Osteoblast (primary cell): ENCODE data around the gene TUBB. TPM values are rescaled to one million over a fixed set of nuclear protein-coding genes. Genes with fewer than 3 reads are reported as not detected.
A peak's percentile ranks its signal among the peaks of the same experiment; 100 is the strongest.
"Not testable (repeated sequence)": the region's sequence is repeated elsewhere in the genome, so short reads cannot be mapped to it uniquely, and the experiment has no call there.

Experiments used
- DNase-seq: peaks from one replicate; pipeline ENCODE4 v3.0.0; 2011; ENCODE audit warnings: low spot score, mixed read lengths; ENCODE audit not compliant: insufficient read length; ENCODE audit errors: missing footprints
- H2AFZ ChIP-seq: 2 replicates; pipeline ENCODE4 v1.6.0; 2011; ENCODE audit warnings: mild to moderate bottlenecking, low read length
- H3K27ac ChIP-seq: 2 replicates; pipeline ENCODE4 v1.5.1; 2011; ENCODE audit warnings: mild to moderate bottlenecking, low read depth, low read length, moderate library complexity
- H3K27me3 ChIP-seq: 2 replicates; pipeline ENCODE4 v1.6.0; 2012; ENCODE audit warnings: mild to moderate bottlenecking, control low read depth, inconsistent platforms, low read length, moderate library complexity; ENCODE audit not compliant: insufficient read depth
- H3K36me3 ChIP-seq: 2 replicates; pipeline ENCODE4 v1.5.1; 2011; ENCODE audit warnings: mild to moderate bottlenecking, low read length, control low read depth, moderate library complexity; ENCODE audit not compliant: insufficient read depth
- H3K4me1 ChIP-seq: 2 replicates; pipeline ENCODE4 v1.5.1; 2011; ENCODE audit warnings: mild to moderate bottlenecking, low read length, control low read depth, moderate library complexity; ENCODE audit not compliant: insufficient read depth
- H3K4me2 ChIP-seq: 2 replicates; pipeline ENCODE4 v1.6.0; 2011; ENCODE audit warnings: mild to moderate bottlenecking, low read length; ENCODE audit not compliant: insufficient read depth
- H3K4me3 ChIP-seq: fragments of 200-600 bp; sonication (generic); 3 replicates; pipeline ENCODE4 v1.5.1; 2012; ENCODE audit warnings: mild to moderate bottlenecking, low read length, inconsistent platforms; ENCODE audit not compliant: insufficient read depth
- H3K79me2 ChIP-seq: 2 replicates; pipeline ENCODE4 v1.6.0; 2012; ENCODE audit warnings: mild to moderate bottlenecking, low read length, control low read depth, inconsistent platforms; ENCODE audit not compliant: insufficient read depth
- H3K9me3 ChIP-seq: 2 replicates; pipeline ENCODE4 v1.5.1; 2011; ENCODE audit warnings: low read depth, low read length, control low read depth
- H4K20me1 ChIP-seq: 2 replicates; pipeline ENCODE4 v1.6.0; 2012; ENCODE audit warnings: mild to moderate bottlenecking, low read length, control low read depth; ENCODE audit not compliant: insufficient read depth
- total RNA-seq: library from RNA; depleted of rRNA; stranded (reverse); fragments of >200 nt; gene quantifications from 2 replicates; pipeline ENCODE4 v1.2.3, GENCODE V29; 2012
- TF ChIP-seq, protein P1 (sequence below): IDR thresholded peaks from 2 replicates; pipeline ENCODE4 v1.5.1; 2011; ENCODE audit warnings: mild to moderate bottlenecking, low read depth, low read length, moderate library complexity; ENCODE audit errors: extremely low read depth

Gene TUBB
- total RNA-seq, 1 donor: 509 TPM

DNA sequence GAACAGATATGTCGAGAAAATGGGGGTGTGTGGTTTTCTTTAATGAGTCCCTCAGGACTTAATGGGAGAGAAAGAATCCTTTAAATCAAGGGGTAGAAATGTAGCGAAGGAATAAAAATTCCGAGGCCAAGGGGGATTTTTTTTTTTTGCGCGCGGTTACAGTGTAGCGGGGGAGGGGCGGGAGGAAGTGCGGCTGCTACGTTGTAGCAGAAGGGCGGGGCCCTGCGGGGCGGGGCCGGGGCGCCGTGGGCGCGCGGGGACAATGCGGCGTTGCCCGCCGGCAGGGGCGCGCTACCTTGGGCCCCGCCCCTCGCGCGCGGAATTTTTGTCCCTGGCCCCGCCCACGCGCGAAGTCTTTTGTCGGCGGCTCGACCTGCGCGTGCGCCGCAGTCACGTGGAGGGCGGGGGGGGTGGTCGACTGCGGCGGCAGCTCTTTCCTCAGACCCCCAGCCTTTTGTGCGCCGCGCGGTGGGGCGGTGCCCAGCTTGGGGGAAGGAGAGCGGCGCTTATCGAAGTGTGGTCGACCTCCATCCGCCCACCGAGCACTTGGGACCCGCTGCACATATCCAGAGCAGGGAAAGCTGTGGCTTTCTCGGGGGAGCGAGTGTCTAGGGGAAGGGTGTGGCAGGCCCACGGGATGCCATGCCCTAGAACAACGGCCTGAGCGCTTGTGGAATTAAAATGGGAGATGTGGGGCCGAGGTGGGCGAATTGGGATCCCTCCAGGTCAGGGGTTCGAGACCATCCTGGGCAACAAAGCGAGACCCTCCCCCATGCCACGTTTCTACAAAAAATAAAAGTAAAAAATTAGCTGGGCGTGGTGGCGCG is 1.3 kb downstream of the TUBB start:
- TF ChIP-seq, protein P1, sequence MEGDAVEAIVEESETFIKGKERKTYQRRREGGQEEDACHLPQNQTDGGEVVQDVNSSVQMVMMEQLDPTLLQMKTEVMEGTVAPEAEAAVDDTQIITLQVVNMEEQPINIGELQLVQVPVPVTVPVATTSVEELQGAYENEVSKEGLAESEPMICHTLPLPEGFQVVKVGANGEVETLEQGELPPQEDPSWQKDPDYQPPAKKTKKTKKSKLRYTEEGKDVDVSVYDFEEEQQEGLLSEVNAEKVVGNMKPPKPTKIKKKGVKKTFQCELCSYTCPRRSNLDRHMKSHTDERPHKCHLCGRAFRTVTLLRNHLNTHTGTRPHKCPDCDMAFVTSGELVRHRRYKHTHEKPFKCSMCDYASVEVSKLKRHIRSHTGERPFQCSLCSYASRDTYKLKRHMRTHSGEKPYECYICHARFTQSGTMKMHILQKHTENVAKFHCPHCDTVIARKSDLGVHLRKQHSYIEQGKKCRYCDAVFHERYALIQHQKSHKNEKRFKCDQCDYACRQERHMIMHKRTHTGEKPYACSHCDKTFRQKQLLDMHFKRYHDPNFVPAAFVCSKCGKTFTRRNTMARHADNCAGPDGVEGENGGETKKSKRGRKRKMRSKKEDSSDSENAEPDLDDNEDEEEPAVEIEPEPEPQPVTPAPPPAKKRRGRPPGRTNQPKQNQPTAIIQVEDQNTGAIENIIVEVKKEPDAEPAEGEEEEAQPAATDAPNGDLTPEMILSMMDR: no peak
- peak overlapping the region; percentile 87 for H3K27ac ChIP-seq
- peaks cover 41% of the 10 kb centered on the region for H4K20me1 ChIP-seq
- H3K36me3 ChIP-seq: peaks cover 43% of the 10 kb centered on the region
- H3K4me2 ChIP-seq: peak overlapping the region; percentile 93
- peaks cover 69% of the 10 kb centered on the region for H3K79me2 ChIP-seq
- peaks cover 52% of the 10 kb centered on the region for H3K4me1 ChIP-seq
- DNase-seq: peak; percentile 96
- no peaks in the 10 kb centered on the region for H3K27me3 ChIP-seq
- no peaks in the 10 kb centered on the region for H3K9me3 ChIP-seq
- peak overlapping the region; percentile 93 for H3K4me3 ChIP-seq
- no peak overlapping the region for H2AFZ ChIP-seq

DNA sequence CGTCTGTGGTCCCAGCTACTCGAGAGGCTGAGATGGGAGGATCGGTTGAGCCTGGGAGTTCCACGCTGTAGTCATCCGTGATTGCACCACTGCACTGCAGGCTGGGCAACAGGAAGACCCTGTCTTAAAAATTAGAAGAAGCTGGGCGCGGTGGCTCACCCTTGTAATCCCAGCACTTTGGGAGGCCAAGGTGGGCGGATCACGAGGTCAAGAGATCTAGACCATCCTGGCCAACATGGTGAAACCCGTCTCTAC is 1.8 kb downstream of the TUBB start:
- Histone ChIP-seq H3K36me3 (peaks cover 45% of the 10 kb centered on the region), H3K4me1 (peaks cover 48% of the 10 kb centered on the region), H3K4me3 (peak overlapping the region; percentile 93), H3K79me2 (peaks cover 63% of the 10 kb centered on the region), H3K4me2 (peak overlapping the region; percentile 93), H4K20me1 (peaks cover 41% of the 10 kb centered on the region), H3K27ac (peak overlapping the region; percentile 83)
- not testable (repeated sequence) for H3K27me3 ChIP-seq, DNase-seq, H3K9me3 ChIP-seq, H2AFZ ChIP-seq

DNA sequence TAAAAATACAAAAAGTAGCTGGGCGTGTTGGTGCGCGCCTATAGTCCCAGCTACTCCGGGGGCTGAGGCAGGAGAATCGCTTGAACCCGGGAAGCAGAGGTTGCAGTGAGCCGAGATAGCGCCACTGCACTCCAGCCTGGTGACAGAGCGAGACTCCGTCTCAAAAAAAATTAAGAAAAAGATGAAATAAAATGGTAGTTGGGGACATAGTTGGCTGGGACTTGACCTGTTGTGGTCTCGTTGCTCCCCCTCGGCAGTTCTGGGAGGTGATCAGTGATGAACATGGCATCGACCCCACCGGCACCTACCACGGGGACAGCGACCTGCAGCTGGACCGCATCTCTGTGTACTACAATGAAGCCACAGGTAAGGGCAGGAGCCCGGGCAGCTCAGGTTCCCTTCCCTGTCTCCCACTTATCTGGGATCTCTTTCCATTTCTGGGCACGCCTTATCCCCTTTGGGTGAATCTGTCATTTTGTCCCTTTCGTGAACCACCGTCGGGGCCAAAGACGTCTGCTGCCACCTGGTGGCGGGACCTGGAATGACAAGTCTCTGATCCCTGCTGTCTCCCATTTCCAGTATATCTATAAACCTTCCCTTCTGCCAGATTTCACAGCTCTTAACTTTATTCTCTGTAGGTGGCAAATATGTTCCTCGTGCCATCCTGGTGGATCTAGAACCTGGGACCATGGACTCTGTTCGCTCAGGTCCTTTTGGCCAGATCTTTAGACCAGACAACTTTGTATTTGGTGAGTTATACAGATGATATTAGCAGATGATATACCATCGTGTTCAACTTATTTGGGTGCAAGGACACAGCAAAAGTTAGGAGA is 2.3 kb downstream of the TUBB start:
- H3K9me3 ChIP-seq: no peaks in the 10 kb centered on the region
- H3K4me1 ChIP-seq: peaks cover 48% of the 10 kb centered on the region

DNA sequence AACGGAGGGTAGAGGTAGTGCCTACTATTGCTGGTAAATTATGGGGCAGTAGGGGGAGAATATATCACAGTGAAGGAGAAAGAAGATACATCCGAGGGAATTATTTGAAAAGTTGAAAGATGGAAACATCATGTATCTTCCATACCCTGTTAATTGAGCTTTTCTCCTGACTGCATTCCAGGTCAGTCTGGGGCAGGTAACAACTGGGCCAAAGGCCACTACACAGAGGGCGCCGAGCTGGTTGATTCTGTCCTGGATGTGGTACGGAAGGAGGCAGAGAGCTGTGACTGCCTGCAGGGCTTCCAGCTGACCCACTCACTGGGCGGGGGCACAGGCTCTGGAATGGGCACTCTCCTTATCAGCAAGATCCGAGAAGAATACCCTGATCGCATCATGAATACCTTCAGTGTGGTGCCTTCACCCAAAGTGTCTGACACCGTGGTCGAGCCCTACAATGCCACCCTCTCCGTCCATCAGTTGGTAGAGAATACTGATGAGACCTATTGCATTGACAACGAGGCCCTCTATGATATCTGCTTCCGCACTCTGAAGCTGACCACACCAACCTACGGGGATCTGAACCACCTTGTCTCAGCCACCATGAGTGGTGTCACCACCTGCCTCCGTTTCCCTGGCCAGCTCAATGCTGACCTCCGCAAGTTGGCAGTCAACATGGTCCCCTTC is 3.1 kb downstream of the TUBB start:
- not testable (repeated sequence) for H2AFZ ChIP-seq, H3K9me3 ChIP-seq, H3K27me3 ChIP-seq, DNase-seq
- H3K4me1 ChIP-seq: peaks cover 52% of the 10 kb centered on the region
- peaks cover 48% of the 10 kb centered on the region for H4K20me1 ChIP-seq
- H3K79me2 ChIP-seq: peaks cover 62% of the 10 kb centered on the region
- peaks cover 56% of the 10 kb centered on the region for H3K36me3 ChIP-seq
- peak overlapping the region; percentile 83 for H3K27ac ChIP-seq
- H3K4me2 ChIP-seq: peak overlapping the region; percentile 93
- H3K4me3 ChIP-seq: peak overlapping the region; percentile 93

More for the DNA sequence above, 2.3 kb downstream of the TUBB start:
- TF ChIP-seq, protein P1: peak; percentile 95
- Histone ChIP-seq H3K27me3 (no peaks in the 10 kb centered on the region), H3K4me3 (peak overlapping the region; percentile 93), H2AFZ (no peak overlapping the region), H3K27ac (peak overlapping the region; percentile 83), H4K20me1 (peaks cover 41% of the 10 kb centered on the region), H3K36me3 (peaks cover 50% of the 10 kb centered on the region), H3K79me2 (peaks cover 62% of the 10 kb centered on the region), H3K4me2 (peak overlapping the region; percentile 93)
- peak; percentile 94 for DNase-seq
